ENCODE data around the gene ATG14. TPM values are rescaled to one million over a fixed set of nuclear protein-coding genes. Genes with fewer than 3 reads are reported as not detected.
A peak's percentile ranks its signal among the peaks of the same experiment; 100 is the strongest.

ATG14 gene
- total RNA-seq, 1 experiment from 2014 or later = 13.6 TPM

DNA sequence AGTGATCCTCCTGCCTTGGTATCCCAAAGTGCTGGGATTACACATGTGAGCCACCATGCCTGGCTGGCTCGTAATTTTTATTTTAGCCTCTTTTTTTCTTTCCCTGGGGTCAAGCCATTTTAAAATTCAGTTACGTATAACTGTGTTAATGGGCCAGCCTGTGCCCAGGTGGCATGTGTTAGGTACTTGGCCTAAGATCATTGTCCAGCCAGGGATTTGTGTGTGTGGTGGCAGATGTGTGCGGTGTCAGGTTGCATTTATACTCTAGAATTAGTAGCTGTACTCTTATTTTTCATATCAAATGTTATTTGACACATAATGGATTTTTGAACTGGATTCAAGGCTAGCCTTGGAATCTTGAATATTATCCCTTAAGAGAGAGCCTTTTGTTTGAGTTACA is 71.1 kb downstream of the ATG14 start:
- Histone ChIP-seq H3K4me2 (no peak overlapping the region), H3K79me2 (ENCODE audit: low read depth) (peaks cover 65% of the 10 kb centered on the region), H3K36me3 (ENCODE audit: low read depth) (no peaks in the 10 kb centered on the region), H3K9me3 (ENCODE audit: insufficient read depth, low read depth) (no peaks in the 10 kb centered on the region), H3F3A (ENCODE audit: insufficient read depth, low read depth) (0 out of 2 replicates have a peak, but pooled peaks cover 14% of the 10 kb centered on the region), H4K20me1 (ENCODE audit: insufficient read depth) (no peaks in the 10 kb centered on the region; the same call in 1 of the 2 replicates), H3K4me1 (replicated peaks; ENCODE audit: insufficient read depth) (peaks cover 18% of the 10 kb centered on the region), H2AFZ (no peak overlapping the region), H3K27me3 (ENCODE audit: insufficient read depth, low read depth) (no peaks in the 10 kb centered on the region), H3K9me2 (ENCODE audit: insufficient read depth) (no peaks in the 10 kb centered on the region), H3K4me3 (no peak overlapping the region), H3K27ac (no peak overlapping the region)
- POLR2A ChIA-PET (ENCODE audit: unreplicated experiment) = interaction anchor here (0.6 kb wide), 1 partner anchor 24 kb away, joined by 4 read pairs; no protein-coding TSS in a partner anchor
- CTCF ChIA-PET = no interaction called here
- no peak for TF ChIP-seq EZH2 (IDR thresholded peaks at IDR 0.05; ENCODE audit: low read depth)
- TF ChIP-seq, protein P1, sequence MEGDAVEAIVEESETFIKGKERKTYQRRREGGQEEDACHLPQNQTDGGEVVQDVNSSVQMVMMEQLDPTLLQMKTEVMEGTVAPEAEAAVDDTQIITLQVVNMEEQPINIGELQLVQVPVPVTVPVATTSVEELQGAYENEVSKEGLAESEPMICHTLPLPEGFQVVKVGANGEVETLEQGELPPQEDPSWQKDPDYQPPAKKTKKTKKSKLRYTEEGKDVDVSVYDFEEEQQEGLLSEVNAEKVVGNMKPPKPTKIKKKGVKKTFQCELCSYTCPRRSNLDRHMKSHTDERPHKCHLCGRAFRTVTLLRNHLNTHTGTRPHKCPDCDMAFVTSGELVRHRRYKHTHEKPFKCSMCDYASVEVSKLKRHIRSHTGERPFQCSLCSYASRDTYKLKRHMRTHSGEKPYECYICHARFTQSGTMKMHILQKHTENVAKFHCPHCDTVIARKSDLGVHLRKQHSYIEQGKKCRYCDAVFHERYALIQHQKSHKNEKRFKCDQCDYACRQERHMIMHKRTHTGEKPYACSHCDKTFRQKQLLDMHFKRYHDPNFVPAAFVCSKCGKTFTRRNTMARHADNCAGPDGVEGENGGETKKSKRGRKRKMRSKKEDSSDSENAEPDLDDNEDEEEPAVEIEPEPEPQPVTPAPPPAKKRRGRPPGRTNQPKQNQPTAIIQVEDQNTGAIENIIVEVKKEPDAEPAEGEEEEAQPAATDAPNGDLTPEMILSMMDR (conservative IDR thresholded peaks at IDR 0.05) = no peak
- DNase-seq = no peak
- intact Hi-C loops (cut with micrococcal nuclease; ENCODE audit: unreplicated experiment) = no loop called here
- no TSS peak for BruUV-seq (replicated peaks)

DNA sequence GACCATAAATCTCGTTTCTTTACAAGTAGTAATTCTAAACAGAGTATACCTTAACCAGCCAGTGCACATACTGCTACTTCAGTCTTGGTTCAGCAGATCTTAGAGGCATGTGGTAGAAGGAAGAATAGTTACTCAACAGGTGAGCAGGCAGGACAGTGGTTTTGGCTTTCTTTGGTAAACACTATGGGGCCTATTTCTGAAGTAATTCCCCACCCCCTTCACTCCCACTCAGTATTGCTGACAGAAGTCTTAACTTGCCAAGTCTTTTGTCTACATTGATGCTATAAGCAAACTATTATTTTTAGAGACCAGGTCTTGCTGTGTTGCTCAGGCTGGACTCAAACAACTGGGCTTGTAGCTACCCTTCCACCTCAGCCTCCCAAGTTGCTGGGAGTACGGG is 71.9 kb downstream of the ATG14 start:
- no peak overlapping the region for H3K4me2 ChIP-seq
- H3K4me3 ChIP-seq = no peak overlapping the region
- H4K20me1 ChIP-seq (ENCODE audit: insufficient read depth) = no peaks in the 10 kb centered on the region; the same call in 1 of the 2 replicates
- no peak overlapping the region for H3K27ac ChIP-seq
- intact Hi-C loops (cut with micrococcal nuclease; ENCODE audit: unreplicated experiment) = loop anchor here (5.0 kb wide), 1 partner anchor 67 kb away; the partner anchor contains the start of gene FBXO34
- H2AFZ ChIP-seq = no peak overlapping the region
- H3K79me2 ChIP-seq (ENCODE audit: low read depth) = peaks cover 65% of the 10 kb centered on the region
- no peaks in the 10 kb centered on the region for H3K9me2 ChIP-seq (ENCODE audit: insufficient read depth)
- H3K27me3 ChIP-seq (ENCODE audit: insufficient read depth, low read depth) = no peaks in the 10 kb centered on the region
- TF ChIP-seq, protein P1 (conservative IDR thresholded peaks at IDR 0.05) = no peak
- no peak for TF ChIP-seq EZH2 (IDR thresholded peaks at IDR 0.05; ENCODE audit: low read depth)
- peaks cover 25% of the 10 kb centered on the region for H3K4me1 ChIP-seq (replicated peaks; ENCODE audit: insufficient read depth)
- no TSS peak for BruUV-seq (replicated peaks)
- ChIA-PET POLR2A (ENCODE audit: unreplicated experiment) (interaction anchor here (0.6 kb wide), 1 partner anchor 23 kb away, joined by 4 read pairs; no protein-coding TSS in a partner anchor), CTCF (no interaction called here)
- no peaks in the 10 kb centered on the region for H3K9me3 ChIP-seq (ENCODE audit: insufficient read depth, low read depth)
- peaks cover 18% of the 10 kb centered on the region; the same call in 1 of the 2 replicates for H3F3A ChIP-seq (ENCODE audit: insufficient read depth, low read depth)
- no peaks in the 10 kb centered on the region for H3K36me3 ChIP-seq (ENCODE audit: low read depth)
- no peak for DNase-seq

DNA sequence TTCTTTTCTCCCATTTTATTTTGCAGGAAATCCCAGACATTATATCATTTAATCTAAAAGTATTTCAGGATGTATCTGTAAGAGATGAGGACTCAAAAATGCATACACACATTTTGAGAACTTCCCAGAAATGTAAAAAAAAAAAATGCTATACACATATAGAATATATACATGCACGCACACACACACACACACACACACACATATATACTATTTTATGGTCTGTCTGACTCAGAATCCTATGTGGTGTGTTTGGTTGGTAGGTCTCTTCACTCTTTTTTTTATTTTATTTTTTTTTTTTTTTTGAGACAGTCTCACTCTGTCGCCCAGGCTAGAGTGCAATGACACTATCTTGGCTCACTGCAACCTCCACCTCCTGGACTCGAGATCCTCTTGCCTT is 74.9 kb downstream of the ATG14 start:
- Histone ChIP-seq H4K20me1 (ENCODE audit: insufficient read depth) (no peaks in the 10 kb centered on the region), H2AFZ (no peak overlapping the region), H3K4me2 (peak overlapping the region; percentile 67), H3K4me1 (replicated peaks; ENCODE audit: insufficient read depth) (peaks cover 36% of the 10 kb centered on the region), H3K79me2 (ENCODE audit: low read depth) (peaks cover 77% of the 10 kb centered on the region), H3K27ac (peak overlapping the region; percentile 71), H3K4me3 (no peak overlapping the region), H3K9me3 (ENCODE audit: insufficient read depth, low read depth) (no peaks in the 10 kb centered on the region), H3K9me2 (ENCODE audit: insufficient read depth) (no peaks in the 10 kb centered on the region), H3F3A (ENCODE audit: insufficient read depth, low read depth) (peaks cover 14% of the 10 kb centered on the region; the same call in 1 of the 2 replicates), H3K27me3 (ENCODE audit: insufficient read depth, low read depth) (no peaks in the 10 kb centered on the region), H3K36me3 (ENCODE audit: low read depth) (no peaks in the 10 kb centered on the region)
- no TSS peak for BruUV-seq (replicated peaks)
- intact Hi-C loops (cut with micrococcal nuclease; ENCODE audit: unreplicated experiment) = loop anchor here (5.0 kb wide), 1 partner anchor 64 kb away; the partner anchor contains the start of gene FBXO34
- DNase-seq = no peak
- CTCF ChIA-PET = interaction anchor here (0.6 to 0.8 kb wide), 2 partner anchors 95 to 150 kb away, joined by 10 to 11 read pairs; no protein-coding TSS in a partner anchor
- POLR2A ChIA-PET (ENCODE audit: unreplicated experiment) = interaction anchor here (0.5 kb wide), 1 partner anchor 153 kb away, joined by 3 read pairs; no protein-coding TSS in a partner anchor
- TF ChIP-seq, protein P1 (conservative IDR thresholded peaks at IDR 0.05) = no peak
- TF ChIP-seq EZH2 (IDR thresholded peaks at IDR 0.05; ENCODE audit: low read depth) = no peak
